ENCODE results near the gene TLR10. TPM values are rescaled to one million over a fixed set of nuclear protein-coding genes. Genes with fewer than 3 reads are reported as not detected.

The TLR10 gene, protein sequence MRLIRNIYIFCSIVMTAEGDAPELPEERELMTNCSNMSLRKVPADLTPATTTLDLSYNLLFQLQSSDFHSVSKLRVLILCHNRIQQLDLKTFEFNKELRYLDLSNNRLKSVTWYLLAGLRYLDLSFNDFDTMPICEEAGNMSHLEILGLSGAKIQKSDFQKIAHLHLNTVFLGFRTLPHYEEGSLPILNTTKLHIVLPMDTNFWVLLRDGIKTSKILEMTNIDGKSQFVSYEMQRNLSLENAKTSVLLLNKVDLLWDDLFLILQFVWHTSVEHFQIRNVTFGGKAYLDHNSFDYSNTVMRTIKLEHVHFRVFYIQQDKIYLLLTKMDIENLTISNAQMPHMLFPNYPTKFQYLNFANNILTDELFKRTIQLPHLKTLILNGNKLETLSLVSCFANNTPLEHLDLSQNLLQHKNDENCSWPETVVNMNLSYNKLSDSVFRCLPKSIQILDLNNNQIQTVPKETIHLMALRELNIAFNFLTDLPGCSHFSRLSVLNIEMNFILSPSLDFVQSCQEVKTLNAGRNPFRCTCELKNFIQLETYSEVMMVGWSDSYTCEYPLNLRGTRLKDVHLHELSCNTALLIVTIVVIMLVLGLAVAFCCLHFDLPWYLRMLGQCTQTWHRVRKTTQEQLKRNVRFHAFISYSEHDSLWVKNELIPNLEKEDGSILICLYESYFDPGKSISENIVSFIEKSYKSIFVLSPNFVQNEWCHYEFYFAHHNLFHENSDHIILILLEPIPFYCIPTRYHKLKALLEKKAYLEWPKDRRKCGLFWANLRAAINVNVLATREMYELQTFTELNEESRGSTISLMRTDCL
- total RNA-seq (2022; extraction: Qiagen RNA extraction; ENCODE audit: low read depth): 0.05 to 0.15 TPM (median 0.07 TPM) in 4 of 5 replicates, not detected in the other

DNA sequence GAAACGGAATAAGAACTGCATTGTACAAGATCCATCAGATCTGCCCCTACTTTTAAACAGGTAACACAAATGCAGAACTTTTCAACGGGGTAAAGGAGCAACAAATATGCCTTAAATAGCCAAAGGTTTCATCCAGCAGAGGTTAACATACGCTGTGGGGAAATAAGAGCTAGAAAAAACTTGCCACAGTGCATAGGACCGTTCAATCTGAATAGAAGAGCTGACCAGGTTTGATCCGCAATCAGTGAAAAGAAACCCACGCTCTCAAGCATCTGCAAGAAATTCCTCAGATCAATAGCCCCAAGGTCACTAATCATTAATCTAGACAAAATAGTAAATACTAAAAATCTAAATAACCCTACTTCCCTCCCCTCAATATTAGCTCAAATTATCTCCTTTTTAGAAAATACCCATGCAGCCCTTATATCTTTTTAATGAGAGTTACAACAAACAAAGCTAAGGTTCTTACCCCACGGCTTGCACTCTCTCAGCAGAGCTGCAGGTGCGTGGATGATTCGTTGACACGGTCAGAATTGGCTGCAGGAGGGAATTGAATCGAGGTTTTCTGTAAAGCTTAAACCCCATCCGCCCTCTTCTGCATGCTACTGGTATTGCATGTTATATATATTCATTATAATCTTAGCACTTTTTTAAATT lies at the start of gene TLR10:
Gene TLR10 (minus strand): TSS at position 539 of the 657 bp plus-strand sequence. CDS start 7,400 bp downstream, outside the sequence.

GRCh38 chr4:38804654-38805295 lies 22.0 kb upstream of the TLR10 start, which contains the start of gene TLR1:
TSS of gene TLR1 (minus strand) at chr4:38804791. CDS start at chr4:38798831, 5,960 bp downstream.

Other genes with a start within 250 kb of the TLR10 start
- 10.5 to 13.2 TPM (median 11.5 TPM) in 5 replicates for gene KLF3, start 118.8 kb downstream of the TLR10 start, total RNA-seq (2022; extraction: Qiagen RNA extraction; ENCODE audit: low read depth)
- gene TLR1, start 21.8 kb upstream of the TLR10 start, total RNA-seq (2022; extraction: Qiagen RNA extraction; ENCODE audit: low read depth): 0.64 to 1.4 TPM (median 0.83 TPM) in 5 replicates
- 4.0 to 5.2 TPM (median 4.8 TPM) in 5 replicates for gene TLR6, start 73.8 kb upstream of the TLR10 start, total RNA-seq (2022; extraction: Qiagen RNA extraction; ENCODE audit: low read depth)
- gene FAM114A1, start 84.8 kb upstream of the TLR10 start, total RNA-seq (2022; extraction: Qiagen RNA extraction; ENCODE audit: low read depth): 24.2 to 51.6 TPM (median 35.5 TPM) in 5 replicates
- gene TMEM156, start 249.4 kb upstream of the TLR10 start, total RNA-seq (2022; extraction: Qiagen RNA extraction; ENCODE audit: low read depth): 19.3 to 27.3 TPM (median 23.0 TPM) in 5 replicates